K562 (cell line): ENCODE data around the gene PUM2. TPM values are rescaled to one million over a fixed set of nuclear protein-coding genes. Genes with fewer than 3 reads are reported as not detected.

Source experiments
- ATAC-seq: fragments of 200-7000 bp; cut with Tn5 transposase; 3 replicates; pipeline ENCODE4 v1.9.1; 2020; ENCODE audit warnings: moderate library complexity
- BruUV-seq: library from RNA; stranded (reverse); fragments of 400-500 nt; replicated peaks from 2 replicates; lab custom pipeline; 2021; lab: Mats Ljungman, UMichigan
- CTCF ChIA-PET: fragments of 300-600 bp; formaldehyde crosslinking; extraction: SDS; loops from one replicate; lab custom pipeline; 2021; ENCODE audit warnings: low intra/inter-chr PET ratio; lab: Yijun Ruan, JAX
- POLR2A ChIA-PET: fragments of 300-600, 350-650 bp; sonication (Branson Sonifier 250); formaldehyde crosslinking; extraction: SDS; loops from one replicate; lab custom pipeline; 2021; ENCODE audit warnings: antibody characterized with exemption, inconsistent platforms; lab: Yijun Ruan, JAX
- DNase-seq, 4 experiments: peaks; one replicate each; pipeline versions ENCODE4 v3.0.0 to v3.0.0-alpha.2; 2011 to 2018; ENCODE audit warnings: low spot score in 3 of 4, mixed read lengths in 3 of 4; ENCODE audit errors: extremely low read depth in 1 of 4
- FAIRE-seq: peaks from 2 replicates; lab custom pipeline; 2011; peaks lifted over from hg19 to GRCh38; lab: Jason Lieb, UNC
- H2AFZ ChIP-seq: 2 replicates; pipeline ENCODE4 v1.6.0; 2011; ENCODE audit warnings: low read depth, low read length, control low read depth, inconsistent platforms
- H3K27ac ChIP-seq: fragments of 200-600 bp; 3 replicates; pipeline ENCODE4 v1.8.0; 2011; ENCODE audit warnings: low read depth, mild to moderate bottlenecking, control low read depth, inconsistent platforms, low read length, moderate library complexity, mixed read lengths; ENCODE audit errors: extremely low read depth
- H3K27me3 ChIP-seq, 2 experiments: fragments of 300-600 bp in 1 of 2; 2 replicates in 1 of 2; 3 replicates in 1 of 2; pipeline versions ENCODE4 v1.6.0 to v1.8.0; 2011; ENCODE audit warnings: inconsistent platforms in 2 of 2, low read length in 2 of 2, mild to moderate bottlenecking in 1 of 2, mixed read lengths in 1 of 2, moderate library complexity in 1 of 2; ENCODE audit not compliant: control insufficient read depth in 2 of 2, insufficient read depth in 2 of 2
- H3K36me3 ChIP-seq: fragments of 300-600 bp; 3 replicates; pipeline ENCODE4 v1.8.0; 2011; ENCODE audit warnings: mild to moderate bottlenecking, low read length, inconsistent platforms; ENCODE audit not compliant: control insufficient read depth, insufficient read depth
- H3K4me1 ChIP-seq, 2 experiments: fragments of 200-600 bp in 1 of 2; replicated peaks in 1 of 2; 2 replicates in 1 of 2; 3 replicates in 1 of 2; pipeline versions ENCODE4 v1.5.1 to v1.8.0; 2011; ENCODE audit warnings: inconsistent platforms in 2 of 2, low read length in 2 of 2, mild to moderate bottlenecking in 1 of 2, mixed read lengths in 1 of 2, moderate library complexity in 1 of 2; ENCODE audit not compliant: control insufficient read depth in 2 of 2, insufficient read depth in 2 of 2
- H3K4me2 ChIP-seq: 2 replicates; pipeline ENCODE4 v1.6.1; 2011; ENCODE audit warnings: low read length, control low read depth, inconsistent platforms, mixed read lengths; ENCODE audit not compliant: insufficient read depth
- H3K4me3 ChIP-seq: fragments of 200-600 bp; sonication (generic), shearing (Covaris generic); 2 replicates; pipeline ENCODE4 v1.5.1; 2016; ENCODE audit warnings: control low read depth, inconsistent platforms
- H3K79me2 ChIP-seq: fragments of 200-600 bp; 3 replicates; pipeline ENCODE4 v1.8.0; 2011; ENCODE audit warnings: low read length, inconsistent platforms; ENCODE audit not compliant: control insufficient read depth, insufficient read depth
- H3K9ac ChIP-seq, 2 experiments: 2 replicates each; pipeline versions ENCODE4 v1.6.0 to v1.6.1; 2011; ENCODE audit warnings: low read depth in 2 of 2, low read length in 2 of 2, control low read depth in 1 of 2, inconsistent platforms in 1 of 2, mild to moderate bottlenecking in 1 of 2, mixed read lengths in 1 of 2; ENCODE audit not compliant: insufficient read depth in 1 of 2
- H3K9me1 ChIP-seq: one replicate; pipeline ENCODE4 v1.6.0; 2011; ENCODE audit warnings: inconsistent platforms, mild to moderate bottlenecking, low read length, moderate library complexity; ENCODE audit not compliant: control insufficient read depth, insufficient read depth
- H3K9me3 ChIP-seq: replicated peaks from 2 replicates; pipeline ENCODE4 v1.5.1; 2011; ENCODE audit warnings: low read depth, low read length, inconsistent platforms; ENCODE audit not compliant: control insufficient read depth, insufficient read depth
- H4K20me1 ChIP-seq: replicated peaks from 2 replicates; pipeline ENCODE4 v1.6.1; 2011; ENCODE audit warnings: low read length, inconsistent platforms, mixed read lengths; ENCODE audit not compliant: control insufficient read depth, insufficient read depth
- AFF1 ChIP-seq, 2 experiments: fragments of 450-650 bp; IDR thresholded peaks; 2 replicates each; pipeline ENCODE4 v1.6.1; 2018; ENCODE audit warnings: mild to moderate bottlenecking in 2 of 2, low read depth in 1 of 2; ENCODE audit not compliant: partially characterized antibody in 2 of 2
- CCAR2 ChIP-seq: fragments of 200-400 bp; formaldehyde crosslinking; IDR thresholded peaks from 2 replicates; pipeline ENCODE4 v1.6.1; 2017; ENCODE audit warnings: mild to moderate bottlenecking, low read depth, low read length
- CLOCK ChIP-seq: fragments of 250-450 bp; sonication (Bioruptor Pico); IDR thresholded peaks from 2 replicates; pipeline ENCODE4 v1.4.0; 2020; ENCODE audit warnings: mild to moderate bottlenecking, moderate library complexity, borderline replicate concordance
- ETV1 ChIP-seq: fragments of 450-650 bp; conservative IDR thresholded peaks from 2 replicates; pipeline ENCODE4 v1.6.1; 2016; ENCODE audit warnings: missing genetic modification characterization, control low read depth, low read depth, missing compliant biosample characterization
- FOSL1 ChIP-seq: fragments of 200-800 bp; sonication (Bioruptor generic); conservative IDR thresholded peaks from 2 replicates; pipeline ENCODE4 v1.6.1; 2016; ENCODE audit warnings: missing genetic modification characterization, missing compliant biosample characterization
- ILK ChIP-seq: fragments of 450-650 bp; IDR thresholded peaks from 2 replicates; pipeline ENCODE4 v1.6.1; 2016; ENCODE audit warnings: missing genetic modification characterization, low read depth, mild to moderate bottlenecking, missing compliant biosample characterization, moderate library complexity, borderline replicate concordance
- MCM2 ChIP-seq: fragments of 450-650 bp; IDR thresholded peaks from 2 replicates; pipeline ENCODE4 v1.6.1; 2017; ENCODE audit warnings: low read depth, mild to moderate bottlenecking
- RBM17 ChIP-seq: fragments of 200-400 bp; formaldehyde crosslinking; IDR thresholded peaks from 2 replicates; pipeline ENCODE4 v1.6.1; 2017; ENCODE audit warnings: low read depth, mild to moderate bottlenecking, low read length, borderline replicate concordance
- SREBF1 ChIP-seq: fragments of 150-350 bp; IDR thresholded peaks from 2 replicates; pipeline ENCODE4 v1.6.1; 2014; ENCODE audit warnings: antibody characterized with exemption, low read depth, low read length, borderline replicate concordance
- SREBF2 ChIP-seq: sonication (generic); formaldehyde crosslinking; IDR thresholded peaks from 2 replicates; pipeline ENCODE4 v1.4.0; 2020; ENCODE audit warnings: mild to moderate bottlenecking, missing genetic modification reagents
- STAT5A ChIP-seq: IDR thresholded peaks from 2 replicates; pipeline ENCODE4 v1.6.1; 2012; ENCODE audit warnings: low read length, inconsistent platforms, borderline replicate concordance
- TSC22D4 ChIP-seq: fragments of 450-650 bp; IDR thresholded peaks from 2 replicates; pipeline ENCODE4 v1.6.1; 2016; ENCODE audit warnings: missing genetic modification characterization, missing biosample characterization, control low read depth
- ZNF263 ChIP-seq: sonication (generic); formaldehyde crosslinking; IDR thresholded peaks from 2 replicates; pipeline ENCODE4 v1.8.0; 2022; ENCODE audit warnings: mild to moderate bottlenecking, missing genetic modification reagents, borderline replicate concordance
- ZNF583 ChIP-seq: fragments of 250-450 bp; sonication (Bioruptor Pico); IDR thresholded peaks from 2 replicates; pipeline ENCODE4 v1.4.0; 2020
- WGBS: fragments of 100-300 bp; shearing (Covaris generic); methylation state at CpG from one replicate; pipeline ENCODE4 v1.1.6; 2016; ENCODE audit warnings: low coverage, mixed read lengths; ENCODE audit not compliant: insufficient coverage; ENCODE audit errors: missing lambda C conversion rate; 5-methylcytosine and 5-hydroxymethylcytosine counted together
- in situ Hi-C: fragments of 300-500 bp; cut with MboI; formaldehyde crosslinking; loops from 4 replicates; pipeline ENCODE4 v1.15.0; 2018; ENCODE audit warnings: inconsistent platforms, mixed read lengths
- intact Hi-C: fragments of 100-400 bp; cut with micrococcal nuclease; formaldehyde crosslinking; loops from 2 replicates; pipeline ENCODE4 v1.14.2; 2022
- polyA plus RNA-seq, 8 experiments: library from polyadenylated mRNA; depleted of rRNA in 4 of 8; stranded (reverse) in 5 of 8; unstranded in 3 of 8; fragments of >200 nt; fragmentation: Nextera tagmentation in 2 of 8; fragmentation: Illumina TruSeq in 1 of 8; extraction: Ambion mirVana in 2 of 8; extraction: Trizol in 1 of 8; gene quantifications; 2 replicates each; pipeline versions ENCODE4 v1.2.1 to v1.2.3, GENCODE V29; 2011 to 2014; ENCODE audit warnings: inconsistent platforms in 1 of 8, missing spikeins in 1 of 8
- total RNA-seq, 7 experiments: library from RNA; depleted of rRNA in 6 of 7; stranded (reverse); fragments of >200 nt in 6 of 7; fragmentation: Illumina TruSeq in 2 of 7; extraction: Trizol in 2 of 7; gene quantifications; 2 replicates each; pipeline versions ENCODE4 v1.2.1 to v1.2.3, GENCODE V29; 2011 to 2021; ENCODE audit warnings: low replicate concordance in 1 of 7
- TF ChIP-seq, protein P1 (sequence below): fragments of 250-450 bp; sonication (Bioruptor Pico); IDR thresholded peaks from 2 replicates; pipeline ENCODE4 v1.8.0; 2022; ENCODE audit warnings: moderate library complexity, mild to moderate bottlenecking, inconsistent platforms

The PUM2 gene
- total and polyA plus RNA-seq, 9 of the 15 experiments (the other 6 are each of a cell fraction or from before 2014, with no cell fraction given): 13.4 to 61.9 (median 28.3) TPM

DNA sequence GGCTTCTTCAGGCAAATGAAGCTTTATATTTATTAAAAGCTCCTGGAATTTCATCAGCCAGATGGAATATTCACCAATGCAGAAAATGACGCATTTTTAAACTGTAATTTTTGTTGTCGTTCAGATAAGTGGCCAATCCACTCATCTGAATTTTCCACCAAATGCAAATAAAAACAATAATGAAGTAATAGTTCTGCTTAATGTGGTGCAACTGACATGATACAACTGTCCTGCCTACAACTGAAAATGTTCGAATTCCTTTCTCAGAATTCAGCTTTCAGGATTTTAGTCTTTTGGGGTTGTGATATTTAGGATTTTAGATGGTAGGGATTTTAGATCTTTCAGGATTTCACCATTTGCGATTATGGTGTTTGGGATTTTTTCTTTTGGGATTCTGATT lies 27.1 kb upstream of the PUM2 start:
- no peaks in the 10 kb centered on the region for H3K79me2 ChIP-seq
- H3K27ac ChIP-seq: no peak overlapping the region
- no peaks in the 10 kb centered on the region for H3K9me1 ChIP-seq
- no peaks in the 10 kb centered on the region for H3K36me3 ChIP-seq
- H3K9ac ChIP-seq: no peak overlapping the region
- 20% methylated on average over 4 of the region's 4 CpGs for WGBS
- no TSS peak for BruUV-seq
- ChIA-PET POLR2A (no interaction called here), CTCF (no interaction called here)
- intact Hi-C loops (no loop called here), in situ Hi-C loops (no loop called here)
- H2AFZ ChIP-seq: no peak overlapping the region
- H3K27me3 ChIP-seq: peaks cover 0 to 10% of the 10 kb centered on the region in 2 experiments; a peak in 1 of 5 replicates
- H4K20me1 ChIP-seq: no peaks in the 10 kb centered on the region; the same call in 1 of the 2 replicates
- peaks cover 5 to 12% of the 10 kb centered on the region in 2 experiments; a peak in 2 of 5 replicates for H3K4me1 ChIP-seq
- no peak overlapping the region for H3K4me2 ChIP-seq
- DNase-seq (no peak), FAIRE-seq (no peak), ATAC-seq (no peak)
- no peaks in the 10 kb centered on the region for H3K9me3 ChIP-seq
- H3K4me3 ChIP-seq: no peak overlapping the region
- TF ChIP-seq AFF1 (IDR thresholded peaks at IDR 0.05; ENCODE audit: low read depth in 1 of 2, partially characterized antibody in 2 of 2) (no peak), CCAR2 (no peak), TSC22D4 (tag) (no peak), SREBF1 (no peak), FOSL1 (tag) (no peak), SREBF2 (CRISPR knock-in tag) (no peak), ILK (tag) (no peak), CLOCK (CRISPR knock-in tag) (no peak), STAT5A (no peak), ETV1 (tag) (no peak), RBM17 (no peak), ZNF583 (CRISPR knock-in tag) (no peak), ZNF263 (no peak), MCM2 (no peak)
- TF ChIP-seq, protein P1, sequence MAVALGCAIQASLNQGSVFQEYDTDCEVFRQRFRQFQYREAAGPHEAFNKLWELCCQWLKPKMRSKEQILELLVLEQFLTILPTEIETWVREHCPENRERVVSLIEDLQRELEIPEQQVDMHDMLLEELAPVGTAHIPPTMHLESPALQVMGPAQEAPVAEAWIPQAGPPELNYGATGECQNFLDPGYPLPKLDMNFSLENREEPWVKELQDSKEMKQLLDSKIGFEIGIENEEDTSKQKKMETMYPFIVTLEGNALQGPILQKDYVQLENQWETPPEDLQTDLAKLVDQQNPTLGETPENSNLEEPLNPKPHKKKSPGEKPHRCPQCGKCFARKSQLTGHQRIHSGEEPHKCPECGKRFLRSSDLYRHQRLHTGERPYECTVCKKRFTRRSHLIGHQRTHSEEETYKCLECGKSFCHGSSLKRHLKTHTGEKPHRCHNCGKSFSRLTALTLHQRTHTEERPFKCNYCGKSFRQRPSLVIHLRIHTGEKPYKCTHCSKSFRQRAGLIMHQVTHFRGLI (CRISPR knock-in tag): no peak
